ENCODE data around the gene CPSF4. TPM values are rescaled to one million over a fixed set of nuclear protein-coding genes. Genes with fewer than 3 reads are reported as not detected.

CPSF4 gene
- total RNA-seq, 1 experiment from 2014 or later: 98.2 TPM

- Histone ChIP-seq H2BK5ac (ENCODE audit: insufficient read length, low read length) (no peak overlapping the region), H3K23ac (ENCODE audit: insufficient read length, low read depth, low read length) (no peak overlapping the region), H2BK12ac (ENCODE audit: insufficient read length, low read depth, low read length) (no peak overlapping the region), H3K4ac (ENCODE audit: low read depth, low read length) (no peak overlapping the region), H2AFZ (ENCODE audit: low read length) (no peak overlapping the region), H3K18ac (ENCODE audit: insufficient read length, low read depth, low read length) (no peak overlapping the region), H4K8ac (replicated peaks; ENCODE audit: insufficient read length, low read depth, low read length) (no peak overlapping the region), H2BK120ac (ENCODE audit: low read depth, low read length, poor library complexity, severe bottlenecking) (no peak overlapping the region), H3K4me1 (ENCODE audit: insufficient read depth, low read length) (peaks cover 3% of the 10 kb centered on the region; the same call in 1 of the 2 replicates), H2BK15ac (ENCODE audit: low read depth, low read length) (no peak overlapping the region), H4K20me1 (ENCODE audit: control insufficient read depth, insufficient read depth, insufficient read length) (no peaks in the 10 kb centered on the region), H3K14ac (ENCODE audit: insufficient read depth, low read length) (no peak overlapping the region), H3K79me1 (ENCODE audit: insufficient read depth, low read depth, low read length, poor library complexity, severe bottlenecking) (no peaks in the 10 kb centered on the region), H3K23me2 (ENCODE audit: insufficient read length, low read depth, low read length, poor library complexity, severe bottlenecking) (peaks cover 7% of the 10 kb centered on the region), H3K56ac (ENCODE audit: insufficient read length, low read depth, low read length) (no peak overlapping the region), H3K27ac (ENCODE audit: insufficient read length, low read depth, low read length) (no peak overlapping the region), H3K4me2 (ENCODE audit: insufficient read depth, insufficient read length, low read length) (peak overlapping the region; percentile 97), H4K5ac (ENCODE audit: insufficient read length, low read depth, low read length) (no peak overlapping the region), H2AK5ac (ENCODE audit: insufficient read length, low read length) (no peak overlapping the region), H3T11ph (ENCODE audit: low read length) (no peak overlapping the region), H3K9me3 (ENCODE audit: control insufficient read depth, low read depth, low read length) (no peaks in the 10 kb centered on the region), H3K9ac (ENCODE audit: extremely low read depth, insufficient read length, low read length) (no peak overlapping the region), H3K79me2 (ENCODE audit: insufficient read depth, low read length) (peaks cover 11% of the 10 kb centered on the region; the same call in 1 of the 2 replicates), H4K91ac (ENCODE audit: insufficient read length, low read depth, low read length) (no peak overlapping the region), H2BK20ac (ENCODE audit: low read depth, low read length, poor library complexity, severe bottlenecking) (no peak overlapping the region), H3K27me3 (ENCODE audit: insufficient read depth, low read length) (no peaks in the 10 kb centered on the region)
- Mint-ChIP-seq H3K27ac (peak overlapping the region in 1 of 3 experiments; percentile 73; a peak in 1 of 7 replicates), H3K36me3 (ENCODE audit: insufficient read depth in 1 of 3, low read depth in 3 of 3) (peaks cover 29 to 49% (median 46%) of the 10 kb centered on the region in 3 experiments), H3K4me1 (peaks cover 16 to 29% of the 10 kb centered on the region in 2 experiments), H3K9me3 (no peaks in the 10 kb centered on the region), H3K27me3 (ENCODE audit: low read depth) (no peaks in the 10 kb centered on the region), H3K4me3 (peak overlapping the region; percentile 98 to 99)
- TF ChIP-seq CTCF (conservative IDR thresholded peaks at IDR 0.05): no peak
- no peak for DNase-seq
- no CpG with 5 or more reads among the region's 9 CpGs for WGBS (ENCODE audit: extremely low coverage, insufficient read length, low lambda C conversion rate)
Observed at GRCh38 chr7:99440195-99440594, 1.5 kb downstream of the CPSF4 start.

All from H9 (cell line).